ENCODE measurements around the gene LPP. TPM values are rescaled to one million over a fixed set of nuclear protein-coding genes. Genes with fewer than 3 reads are reported as not detected.
A peak's percentile ranks its signal among the peaks of the same experiment; 100 is the strongest.

The LPP gene
- total and polyA plus RNA-seq, 5 donors = 14.5 to 205 (median 159) TPM

GRCh38 chr3:188390775-188391443 lies 237.0 kb downstream of the LPP start:
- 43% methylated on average over 8 of the region's 8 CpGs for WGBS
- intact Hi-C loops (cut with DNase I) = no loop called here
- ATAC-seq = peak; percentile 59 to 70

DNA sequence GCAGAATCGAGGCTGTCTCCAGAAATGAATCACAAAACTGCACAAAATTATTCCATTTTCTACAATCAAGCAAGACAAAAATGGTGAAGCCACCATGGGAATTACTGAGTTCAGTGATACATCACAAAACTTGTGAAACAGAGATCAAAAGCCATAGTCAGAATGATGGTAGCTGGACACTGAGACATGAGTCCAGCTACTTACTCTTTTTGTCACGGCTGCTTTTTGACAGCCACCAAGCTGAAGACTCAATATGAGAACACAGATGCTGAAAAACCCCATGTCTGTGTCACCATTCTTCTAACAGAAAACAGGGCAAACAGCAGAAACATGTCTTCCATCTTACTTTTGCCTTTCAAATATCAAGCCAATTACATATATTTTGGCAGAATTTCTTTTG lies 237.6 kb downstream of the LPP start:
- intact Hi-C loops (cut with DNase I) = no loop called here
- Histone ChIP-seq H3K27me3 (ENCODE audit: control insufficient read depth, insufficient read depth) (no peaks in the 10 kb centered on the region), H3K9me3 (ENCODE audit: control insufficient read depth, low read length) (no peaks in the 10 kb centered on the region), H3K4me3 (ENCODE audit: low read length) (no peak overlapping the region), H3K27ac (ENCODE audit: low read length) (no peak overlapping the region), H3K4me1 (ENCODE audit: control insufficient read depth, insufficient read depth, low read length) (peaks cover 9% of the 10 kb centered on the region)
- no peak for DNase-seq
- WGBS = 78% methylated on average over 2 of the region's 2 CpGs
- no peak for ATAC-seq

More at GRCh38 chr3:188390775-188391443, 237.0 kb downstream of the LPP start:
- Histone ChIP-seq H3K9me3 (ENCODE audit: control insufficient read depth, low read length) (no peaks in the 10 kb centered on the region), H3K4me1 (ENCODE audit: control insufficient read depth, insufficient read depth, low read length) (peaks cover 9% of the 10 kb centered on the region), H3K27ac (ENCODE audit: low read length) (peak overlapping the region; percentile 36), H3K27me3 (ENCODE audit: control insufficient read depth, insufficient read depth) (no peaks in the 10 kb centered on the region), H3K4me3 (ENCODE audit: low read length) (no peak overlapping the region)
- DNase-seq = no peak

DNA sequence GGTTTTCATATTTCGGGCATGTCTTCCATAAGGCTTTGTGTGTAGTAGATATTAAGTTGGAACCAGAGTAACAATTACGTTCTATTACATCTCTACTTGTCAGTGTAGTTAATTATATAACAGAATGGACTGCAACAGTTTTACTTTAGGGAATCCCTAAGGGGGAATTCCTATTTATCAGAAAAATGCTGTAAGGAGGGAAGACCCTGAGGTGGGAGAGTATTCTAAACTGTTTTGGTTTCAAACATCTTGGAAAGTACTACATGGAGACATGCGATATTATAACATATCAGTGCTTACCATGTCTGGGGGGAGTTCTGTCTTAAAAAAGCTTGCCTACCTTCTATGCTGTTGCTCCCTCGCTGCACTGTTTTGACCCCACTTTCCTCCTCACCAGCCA lies 238.1 kb downstream of the LPP start:
- Histone ChIP-seq H3K4me1 (ENCODE audit: control insufficient read depth, insufficient read depth, low read length) (peaks cover 9% of the 10 kb centered on the region), H3K27ac (ENCODE audit: low read length) (no peak overlapping the region), H3K4me3 (ENCODE audit: low read length) (no peak overlapping the region), H3K27me3 (ENCODE audit: control insufficient read depth, insufficient read depth) (no peaks in the 10 kb centered on the region), H3K9me3 (ENCODE audit: control insufficient read depth, low read length) (no peaks in the 10 kb centered on the region)
- 92% methylated on average over 4 of the region's 4 CpGs for WGBS
- DNase-seq (no peak), ATAC-seq (no peak)
- intact Hi-C loops (cut with DNase I) = no loop called here

DNA sequence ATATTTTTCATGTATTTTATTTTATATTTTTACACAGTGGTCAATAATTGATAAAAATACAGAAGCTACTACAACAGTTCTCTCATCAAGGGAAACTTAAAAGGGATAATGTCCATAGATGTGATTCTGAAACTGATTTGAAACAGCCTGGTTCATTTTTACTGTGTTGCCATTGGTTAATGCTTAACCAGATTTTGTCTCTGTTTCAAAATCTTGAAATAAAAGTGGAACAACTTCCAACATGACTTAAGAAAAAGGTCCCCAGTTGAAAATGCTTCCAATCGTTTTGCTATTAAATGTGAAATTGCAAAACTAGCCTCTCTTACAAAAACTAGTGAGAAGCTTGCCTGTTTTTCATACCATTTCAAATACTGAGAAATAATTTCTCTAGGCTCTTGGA lies 240.7 kb downstream of the LPP start:
- no peak for DNase-seq
- Histone ChIP-seq H3K9me3 (ENCODE audit: control insufficient read depth, low read length) (no peaks in the 10 kb centered on the region), H3K4me1 (ENCODE audit: control insufficient read depth, insufficient read depth, low read length) (peaks cover 15% of the 10 kb centered on the region)

DNA sequence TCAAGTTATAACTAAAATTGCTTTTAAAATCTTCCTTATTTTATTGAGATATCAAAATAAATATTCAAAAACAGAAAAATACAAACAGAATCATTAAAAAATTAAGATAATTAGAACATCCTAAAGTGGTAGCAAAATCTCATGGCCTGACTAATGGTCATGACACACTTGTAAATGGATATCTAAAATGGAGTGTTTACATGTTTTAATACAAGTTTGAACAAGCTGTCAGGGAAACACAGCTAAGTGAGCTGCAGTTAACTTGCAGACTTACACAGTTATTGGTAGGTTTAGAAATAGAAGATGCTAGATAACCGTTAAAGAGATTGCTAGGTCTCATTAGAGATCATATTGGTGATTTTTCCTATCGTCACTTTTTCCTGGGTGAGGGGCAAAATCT lies 242.3 kb downstream of the LPP start:
- DNase-seq (no peak), ATAC-seq (no peak)
- Histone ChIP-seq H3K27ac (ENCODE audit: low read length) (no peak overlapping the region), H3K4me1 (ENCODE audit: control insufficient read depth, insufficient read depth, low read length) (peaks cover 6% of the 10 kb centered on the region), H3K4me3 (ENCODE audit: low read length) (no peak overlapping the region), H3K27me3 (ENCODE audit: control insufficient read depth, insufficient read depth) (no peaks in the 10 kb centered on the region), H3K9me3 (ENCODE audit: control insufficient read depth, low read length) (no peaks in the 10 kb centered on the region)
- WGBS = 80% methylated on average over 2 of the region's 2 CpGs
- intact Hi-C loops (cut with DNase I) = no loop called here

More for the DNA sequence above, 240.7 kb downstream of the LPP start:
- intact Hi-C loops (cut with DNase I) = no loop called here
- Histone ChIP-seq H3K4me3 (ENCODE audit: low read length) (no peak overlapping the region), H3K27ac (ENCODE audit: low read length) (no peak overlapping the region), H3K27me3 (ENCODE audit: control insufficient read depth, insufficient read depth) (no peaks in the 10 kb centered on the region)
- no peak for ATAC-seq
- 55% methylated on average over 1 of the region's 1 CpG for WGBS

GRCh38 chr3:188396900-188397299 lies 242.9 kb downstream of the LPP start:
- 48% methylated on average over 3 of the region's 3 CpGs for WGBS
- DNase-seq = no peak
- peak overlapping the region; percentile 57 for H3K27ac ChIP-seq (ENCODE audit: low read length)

DNA sequence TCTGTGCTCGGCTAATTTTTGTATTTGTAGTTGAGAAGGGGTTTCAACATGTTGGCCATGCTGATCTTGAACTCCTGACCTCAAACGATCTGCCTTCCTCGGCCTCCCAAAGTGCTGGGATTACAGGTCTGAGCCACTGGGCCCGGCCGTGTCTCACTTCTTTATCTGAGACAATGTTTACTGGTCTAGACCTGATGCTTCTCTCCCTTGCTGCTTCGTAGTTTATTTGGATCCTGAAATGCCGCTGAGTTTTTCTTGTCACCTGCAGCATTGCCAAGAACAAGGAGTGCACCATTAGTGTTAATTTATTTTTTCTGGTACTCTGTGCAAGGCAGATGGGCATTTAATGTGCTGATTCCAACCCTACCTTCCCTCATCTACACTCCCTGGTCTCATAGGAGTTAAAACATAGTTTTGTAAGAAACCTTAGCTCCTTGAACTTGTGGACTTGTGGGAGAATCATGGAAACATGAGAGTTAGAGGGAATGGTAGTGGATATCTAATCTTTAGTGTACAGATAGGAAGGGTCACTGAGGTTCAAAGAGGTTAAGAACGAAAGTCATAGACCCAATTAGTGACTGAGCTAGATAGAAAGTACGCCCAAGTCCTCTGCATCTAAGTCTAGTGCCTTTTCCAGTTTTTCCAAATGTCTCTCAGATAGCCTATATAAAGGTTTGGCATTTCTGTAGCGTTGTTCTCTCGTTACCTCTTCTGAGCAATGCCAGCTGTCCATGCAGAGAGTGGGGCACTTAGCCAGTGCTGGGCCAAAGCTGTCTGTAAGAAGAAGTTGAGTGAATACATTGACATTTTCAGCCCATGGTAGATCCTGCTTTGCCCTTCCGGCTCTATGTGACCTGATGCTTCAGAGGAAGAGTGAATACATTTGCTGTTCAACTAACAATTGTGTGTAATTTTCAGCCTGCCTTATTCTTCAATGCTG lies 244.1 kb downstream of the LPP start:
- peak; percentile 33 to 50 for ATAC-seq
- Histone ChIP-seq H3K27me3 (ENCODE audit: control insufficient read depth, insufficient read depth) (no peaks in the 10 kb centered on the region), H3K27ac (ENCODE audit: low read length) (peak overlapping the region; percentile 57), H3K4me1 (ENCODE audit: control insufficient read depth, insufficient read depth, low read length) (peaks cover 6% of the 10 kb centered on the region), H3K9me3 (ENCODE audit: control insufficient read depth, low read length) (no peaks in the 10 kb centered on the region), H3K4me3 (ENCODE audit: low read length) (no peak overlapping the region)
- DNase-seq = no peak
- intact Hi-C loops (cut with DNase I) = no loop called here
- 67% methylated on average over 12 of the region's 12 CpGs for whole genome bisulfite sequencing

More at GRCh38 chr3:188396900-188397299, 242.9 kb downstream of the LPP start:
- H3K4me1 ChIP-seq (ENCODE audit: control insufficient read depth, insufficient read depth, low read length) = peaks cover 6% of the 10 kb centered on the region
- intact Hi-C loops (cut with DNase I) = no loop called here
- H3K27me3 ChIP-seq (ENCODE audit: control insufficient read depth, insufficient read depth) = no peaks in the 10 kb centered on the region
- no peaks in the 10 kb centered on the region for H3K9me3 ChIP-seq (ENCODE audit: control insufficient read depth, low read length)
- H3K4me3 ChIP-seq (ENCODE audit: low read length) = peak overlapping the region; percentile 20
- ATAC-seq = no peak

GRCh38 chr3:188400494-188401243 lies 246.7 kb downstream of the LPP start:
- H3K4me3 ChIP-seq (ENCODE audit: low read length) = no peak overlapping the region
- WGBS = 54% methylated on average over 2 of the region's 2 CpGs
- peaks cover 6% of the 10 kb centered on the region for H3K4me1 ChIP-seq (ENCODE audit: control insufficient read depth, insufficient read depth, low read length)
- no peaks in the 10 kb centered on the region for H3K27me3 ChIP-seq (ENCODE audit: control insufficient read depth, insufficient read depth)
- no peaks in the 10 kb centered on the region for H3K9me3 ChIP-seq (ENCODE audit: control insufficient read depth, low read length)
- ATAC-seq = peak in 1 of 2 donors; percentile 35
- intact Hi-C loops (cut with DNase I) = no loop called here
- no peak overlapping the region for H3K27ac ChIP-seq (ENCODE audit: low read length)
- no peak for DNase-seq

DNA sequence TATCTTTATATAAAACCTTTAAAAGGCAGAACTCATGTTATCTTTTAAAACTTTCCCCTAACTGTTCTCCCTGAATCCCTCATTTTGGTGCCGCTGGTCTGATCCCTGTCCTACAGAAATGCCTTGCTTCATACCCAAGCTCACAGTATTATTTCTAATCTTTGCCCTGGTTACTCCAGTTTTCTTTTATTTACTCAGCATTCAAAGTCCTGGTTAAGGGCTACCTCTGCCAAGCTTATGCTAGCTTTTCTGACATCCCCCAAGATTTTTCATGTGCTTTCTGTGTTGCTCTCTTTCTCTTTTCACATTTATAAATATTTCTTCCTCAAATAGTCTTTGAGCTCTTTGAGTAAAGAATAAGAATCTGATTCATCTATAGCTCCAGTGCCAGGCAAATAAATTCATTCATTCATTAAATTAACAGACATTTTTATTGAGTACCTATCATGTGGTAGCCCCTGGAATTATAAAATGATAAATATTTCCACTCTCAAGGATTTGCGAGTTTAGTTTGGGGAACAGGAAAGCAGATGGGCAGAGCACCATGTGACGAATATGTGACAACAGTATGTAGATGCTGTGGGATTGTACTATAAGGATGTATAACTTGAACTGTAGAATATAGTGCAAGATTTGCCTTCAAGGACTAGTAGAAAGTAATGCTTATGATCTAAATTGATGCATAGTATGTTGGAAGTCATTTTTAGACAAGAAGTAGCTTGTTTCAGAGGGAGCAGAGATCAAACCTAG lies 247.5 kb downstream of the LPP start:
- intact Hi-C loops (cut with DNase I) = no loop called here
- H3K27ac ChIP-seq (ENCODE audit: low read length) = no peak overlapping the region
- no peak for DNase-seq
- H3K4me1 ChIP-seq (ENCODE audit: control insufficient read depth, insufficient read depth, low read length) = peaks cover 6% of the 10 kb centered on the region
- ATAC-seq = no peak
- H3K9me3 ChIP-seq (ENCODE audit: control insufficient read depth, low read length) = no peaks in the 10 kb centered on the region
- WGBS = 73% methylated on average over 3 of the region's 3 CpGs
- no peaks in the 10 kb centered on the region for H3K27me3 ChIP-seq (ENCODE audit: control insufficient read depth, insufficient read depth)
- H3K4me3 ChIP-seq (ENCODE audit: low read length) = no peak overlapping the region

GRCh38 chr3:188402229-188402628 lies 248.3 kb downstream of the LPP start:
- intact Hi-C loops (cut with DNase I) = no loop called here
- H3K4me1 ChIP-seq (ENCODE audit: control insufficient read depth, insufficient read depth, low read length) = peaks cover 6% of the 10 kb centered on the region
- H3K9me3 ChIP-seq (ENCODE audit: control insufficient read depth, low read length) = no peaks in the 10 kb centered on the region
- DNase-seq (no peak), ATAC-seq (no peak)
- H3K27ac ChIP-seq (ENCODE audit: low read length) = no peak overlapping the region
- no peak overlapping the region for H3K4me3 ChIP-seq (ENCODE audit: low read length)
- H3K27me3 ChIP-seq (ENCODE audit: control insufficient read depth, insufficient read depth) = no peaks in the 10 kb centered on the region
